ENCODE results near the gene CD96.

The CD96 gene

DNA sequence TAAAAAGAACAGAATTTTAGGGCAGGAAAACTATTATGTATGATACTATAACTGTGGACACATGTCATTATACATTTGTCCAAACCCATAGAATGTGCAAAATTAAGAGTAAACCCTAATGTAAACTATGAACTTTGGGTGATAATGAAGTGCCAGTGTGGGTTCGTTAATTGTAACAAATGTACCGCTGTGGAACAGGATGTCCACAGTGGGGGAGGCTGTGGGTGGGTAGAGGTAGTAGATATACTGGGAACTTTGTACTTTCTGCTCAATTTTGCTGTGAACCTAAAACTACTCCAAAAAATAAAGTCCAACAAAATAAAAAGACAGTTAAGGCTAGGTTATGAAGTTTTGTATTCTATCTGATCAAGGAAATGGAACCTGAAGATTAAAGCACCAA is 24.8 kb downstream of the CD96 start:
- no peak for DNase-seq

DNA sequence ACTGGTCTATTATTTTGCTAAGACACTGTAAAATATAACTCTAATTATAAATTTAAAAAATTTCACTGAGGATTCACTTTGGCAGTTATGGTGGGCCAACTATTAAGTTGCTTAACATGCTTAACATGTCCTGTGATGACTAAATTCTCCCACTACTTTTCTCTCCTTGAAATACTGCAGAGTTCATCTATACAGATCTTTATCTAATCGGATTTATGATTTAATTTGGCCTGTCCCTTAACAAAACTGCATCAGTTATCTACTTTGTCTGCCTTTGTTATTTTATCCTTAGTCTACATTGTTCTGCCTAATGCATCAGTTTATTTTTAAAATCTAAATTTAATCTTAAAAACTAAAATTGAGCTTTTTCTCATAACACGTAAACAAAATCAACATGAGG is 26.4 kb downstream of the CD96 start:
- DNase-seq = no peak

DNA sequence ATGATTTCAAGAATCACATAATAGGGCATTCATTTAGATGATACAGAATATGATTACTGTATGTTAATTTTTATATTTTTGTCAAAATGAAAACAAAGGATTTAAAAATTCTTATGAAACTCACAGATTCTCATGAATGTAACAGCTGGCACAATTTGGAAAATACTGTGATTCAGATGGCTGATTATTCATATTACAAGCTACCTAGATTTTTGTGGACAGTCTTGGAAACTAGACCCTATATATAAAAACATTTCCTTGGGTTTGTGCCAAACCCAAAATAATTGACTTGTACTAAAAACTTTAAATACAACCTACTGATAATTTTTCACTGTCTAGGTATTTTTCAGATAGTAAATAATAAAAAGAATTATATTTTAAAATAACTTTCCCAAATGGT is 26.9 kb downstream of the CD96 start:
- DNase-seq = no peak

DNA sequence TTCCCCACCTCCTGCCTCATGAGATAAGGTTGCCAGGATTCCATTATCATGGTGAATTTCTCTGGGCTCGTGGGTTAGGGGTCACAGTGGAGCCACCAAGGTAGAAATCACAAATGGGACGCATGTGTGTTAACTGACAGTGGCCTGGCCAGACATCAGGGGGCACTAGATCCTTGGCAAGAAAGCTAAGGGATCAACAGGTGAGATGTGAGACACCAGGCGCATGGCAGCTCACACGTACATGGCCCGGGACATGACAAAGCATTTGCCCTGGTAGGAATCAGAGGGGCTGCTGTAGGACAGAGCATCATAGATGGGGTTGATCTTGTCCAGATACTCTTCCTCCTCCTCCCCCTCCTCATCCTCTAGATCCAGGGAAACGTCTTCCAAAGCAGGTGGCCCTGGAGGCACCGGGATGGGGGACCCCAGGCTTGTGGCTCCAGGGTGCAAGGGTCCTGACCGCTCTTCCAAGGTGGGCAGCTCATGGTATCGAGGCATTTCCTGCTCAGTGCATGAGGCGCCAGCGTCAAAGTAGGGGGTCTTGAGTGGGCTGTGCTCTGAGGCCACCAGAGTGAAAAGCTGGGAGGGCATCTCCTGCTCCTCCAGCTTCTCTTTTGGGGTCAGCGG is 28.5 kb downstream of the CD96 start:
- DNase-seq = no peak

DNA sequence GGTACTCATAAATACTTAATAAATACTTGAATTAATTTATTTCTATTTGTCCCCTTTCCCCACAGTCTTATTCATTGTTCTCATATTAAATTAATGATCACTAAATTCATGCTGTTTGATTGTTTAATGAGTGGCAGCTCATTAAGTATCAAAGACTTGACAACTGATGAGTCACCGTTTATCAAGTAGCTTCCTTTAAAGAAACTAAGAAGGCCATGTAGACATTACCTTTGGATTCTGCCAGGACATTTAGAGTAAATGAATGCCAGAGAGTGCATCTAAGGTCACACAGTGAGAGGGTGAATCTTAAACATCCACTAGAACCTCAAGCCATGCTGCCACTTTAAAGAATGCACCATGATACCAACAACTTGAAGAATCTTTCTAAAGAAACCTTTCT is 29.3 kb downstream of the CD96 start:
- DNase-seq = no peak

DNA sequence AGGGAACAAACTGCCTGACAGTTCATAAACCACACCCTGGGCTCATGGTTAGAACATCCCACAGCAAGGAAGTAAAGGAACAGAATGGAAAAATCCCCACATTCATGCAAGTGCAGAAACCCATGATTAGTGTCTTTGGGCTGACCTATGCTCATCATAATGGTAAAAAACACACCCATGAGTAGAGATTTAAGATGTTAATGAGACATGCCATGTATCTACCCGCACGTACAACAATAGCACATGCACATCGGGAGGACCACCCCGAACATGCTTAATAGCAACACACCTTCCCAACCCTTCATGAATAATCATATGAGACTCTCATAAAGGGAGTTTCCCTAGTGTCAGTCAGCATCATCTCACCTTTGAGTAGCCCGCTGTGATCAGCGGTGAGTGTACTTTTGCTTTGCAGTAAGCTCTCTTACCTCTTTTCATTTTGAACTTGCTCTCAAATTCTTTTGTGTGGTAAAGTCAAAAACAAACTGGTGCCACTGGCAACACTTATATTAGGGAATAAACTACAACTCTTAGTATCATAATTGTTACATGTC is 30.0 kb downstream of the CD96 start:
- peak in 1 of 2 experiments; percentile 44 for DNase-seq

DNA sequence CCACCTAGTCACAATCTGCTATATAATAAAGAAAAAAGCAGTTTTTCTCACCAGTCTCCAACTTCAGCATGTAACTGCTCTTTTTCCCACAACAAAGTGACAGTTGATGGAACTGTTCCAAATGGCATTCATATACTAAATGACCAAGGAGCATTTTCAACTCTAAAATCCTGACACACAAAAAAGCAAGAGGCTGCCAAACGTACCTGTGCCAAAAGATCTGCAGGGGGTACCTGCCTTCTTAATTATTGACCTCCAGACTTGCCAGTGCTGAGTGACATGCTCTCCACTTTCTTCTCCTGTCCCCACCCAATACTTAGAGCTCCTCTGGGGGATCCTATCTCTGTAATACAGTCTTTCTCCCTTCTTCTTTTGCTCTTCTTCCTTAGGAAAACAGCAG is 35.1 kb downstream of the CD96 start:
- no peak for DNase-seq

DNA sequence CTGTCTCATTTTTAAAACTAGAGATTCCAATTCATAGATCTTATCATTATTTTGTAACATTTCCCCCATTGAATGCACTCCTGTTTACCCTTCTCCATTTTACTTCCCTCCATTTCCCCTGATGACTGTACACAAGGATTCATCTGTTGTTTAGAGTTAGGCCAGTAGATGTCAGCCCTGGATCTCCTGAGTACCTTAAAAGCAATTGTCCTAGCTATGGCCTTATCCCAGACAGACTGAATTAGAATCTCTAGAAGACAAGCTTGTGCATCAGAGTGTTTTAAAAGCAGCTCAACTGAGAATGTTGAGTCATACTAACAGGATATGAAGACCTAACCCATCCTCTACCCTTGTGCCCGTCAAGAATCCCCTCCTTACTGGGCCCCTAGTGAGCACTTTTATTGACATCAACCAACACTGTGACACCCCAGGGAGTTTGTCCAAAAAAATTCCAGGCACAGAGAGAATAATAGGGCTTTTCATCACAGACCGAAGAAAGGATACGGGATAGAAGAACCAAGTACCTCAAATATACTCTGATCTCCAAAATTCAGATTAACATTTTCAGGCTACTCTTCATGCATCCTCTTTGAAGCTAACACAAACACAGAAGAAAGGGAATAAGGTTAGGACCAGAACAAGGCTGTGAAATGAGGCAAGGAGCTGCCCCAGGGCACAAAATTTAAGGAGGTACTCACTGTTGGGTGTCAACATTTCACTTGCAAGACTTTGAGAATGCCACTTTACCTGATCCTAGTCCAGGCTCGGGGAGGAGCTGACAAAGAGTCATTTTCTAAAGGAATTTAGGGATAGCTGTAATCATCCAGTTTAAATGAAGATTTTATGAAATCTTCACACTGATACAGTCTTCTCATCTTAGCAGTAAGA is 36.0 kb downstream of the CD96 start:
- no peak for DNase-seq

DNA sequence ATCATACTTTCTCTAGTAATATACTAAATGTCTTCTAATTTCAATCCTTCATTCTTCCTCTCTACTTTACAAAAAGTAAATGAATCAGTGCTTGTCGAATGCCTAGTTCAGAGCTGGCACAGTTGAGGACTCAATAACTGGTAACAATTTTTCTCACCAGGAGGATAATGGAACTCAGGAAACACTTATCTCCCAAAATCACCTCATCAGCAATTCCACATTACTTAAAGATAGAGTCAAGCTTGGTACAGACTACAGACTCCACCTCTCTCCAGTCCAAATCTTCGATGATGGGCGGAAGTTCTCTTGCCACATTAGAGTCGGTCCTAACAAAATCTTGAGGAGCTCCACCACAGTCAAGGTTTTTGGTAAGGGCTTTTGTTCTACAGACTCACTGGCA is 36.9 kb downstream of the CD96 start:
- DNase-seq = no peak

DNA sequence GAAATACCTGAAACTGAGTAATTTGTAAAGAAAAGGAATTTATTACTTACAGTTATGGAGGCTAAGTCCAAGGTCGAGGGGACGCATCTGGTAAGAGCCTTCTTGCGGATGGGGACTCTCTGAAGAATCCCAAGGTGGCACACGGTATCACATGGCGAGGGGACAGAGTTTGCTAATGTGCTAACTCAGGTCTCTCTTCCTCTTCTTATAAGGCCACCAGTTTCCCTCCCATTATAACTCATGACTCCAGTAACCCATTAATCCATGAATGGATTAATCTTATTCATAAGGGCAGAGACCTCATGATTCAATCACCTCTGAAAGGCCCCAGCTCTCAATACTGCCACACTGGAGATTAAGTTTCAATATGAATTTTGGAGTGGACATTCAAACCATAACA is 37.5 kb downstream of the CD96 start:
- DNase-seq = no peak

DNA sequence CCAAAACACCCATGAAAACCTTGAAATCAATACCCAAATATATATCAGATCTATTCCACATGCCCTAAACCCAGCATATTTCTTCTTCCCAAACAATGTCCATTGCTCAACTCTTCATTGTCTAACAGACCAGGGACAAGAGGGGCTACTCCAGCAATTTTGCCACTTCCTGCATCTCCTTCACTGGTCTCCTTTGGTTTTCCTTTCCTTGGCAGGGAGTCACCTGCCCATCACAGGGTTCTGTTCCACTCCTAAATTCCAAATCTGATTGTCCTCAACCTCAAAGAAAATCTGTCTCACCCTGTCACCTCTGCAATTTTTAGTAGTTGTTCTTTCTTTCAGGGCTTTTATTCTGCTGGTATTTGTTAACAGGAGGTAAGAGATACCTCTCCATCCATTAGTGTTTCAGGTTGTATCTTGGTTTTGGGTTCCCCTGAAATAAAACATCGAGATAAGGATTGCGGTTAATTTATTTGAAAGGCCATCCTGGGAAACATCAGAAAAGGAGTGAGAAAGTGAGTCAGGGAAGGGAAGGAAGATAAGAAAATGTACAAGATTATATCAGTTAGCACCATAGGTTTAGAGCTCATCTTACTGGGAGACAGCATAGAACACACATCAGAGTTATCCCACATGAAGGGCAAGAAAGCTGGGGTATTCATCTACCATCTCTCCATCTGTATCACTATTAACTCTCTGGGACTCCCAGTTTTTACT is 39.6 kb downstream of the CD96 start:
- no peak for DNase-seq

DNA sequence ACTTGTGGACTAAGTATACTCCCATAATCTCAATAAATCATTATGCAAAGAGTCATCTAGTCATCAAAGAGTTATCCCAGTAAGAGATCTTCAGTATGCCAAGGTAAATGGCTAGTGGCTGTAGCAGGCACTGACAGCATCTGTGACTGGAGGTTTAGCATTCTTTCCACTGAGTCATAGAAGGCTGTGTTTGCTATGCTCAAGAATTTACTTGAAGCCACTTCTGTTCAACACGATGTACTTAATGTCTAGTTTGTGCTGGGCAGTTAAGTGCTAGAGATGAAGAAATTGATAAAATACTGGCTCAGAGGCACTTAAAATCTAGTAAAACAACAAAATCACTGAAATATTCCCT is 40.1 kb downstream of the CD96 start:
- no peak for DNase-seq

DNA sequence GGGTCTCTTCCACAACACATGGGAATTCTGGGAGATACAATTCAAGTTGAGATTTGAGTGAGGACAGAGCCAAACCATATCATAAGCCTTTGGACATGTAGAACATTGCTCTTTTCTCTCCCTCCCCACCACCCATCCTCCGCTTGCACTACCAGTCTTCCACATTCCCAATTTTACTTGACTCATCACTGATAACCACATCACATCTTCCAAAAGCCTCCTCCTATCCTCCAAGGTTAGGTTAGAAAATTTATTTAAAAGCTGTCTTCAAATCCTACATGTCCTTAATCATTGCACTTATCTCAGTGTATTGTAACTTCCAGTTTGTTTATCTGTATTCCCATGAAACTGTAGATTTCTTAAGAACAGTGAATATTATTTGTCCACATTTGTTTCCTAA is 42.7 kb downstream of the CD96 start:
- DNase-seq = no peak

DNA sequence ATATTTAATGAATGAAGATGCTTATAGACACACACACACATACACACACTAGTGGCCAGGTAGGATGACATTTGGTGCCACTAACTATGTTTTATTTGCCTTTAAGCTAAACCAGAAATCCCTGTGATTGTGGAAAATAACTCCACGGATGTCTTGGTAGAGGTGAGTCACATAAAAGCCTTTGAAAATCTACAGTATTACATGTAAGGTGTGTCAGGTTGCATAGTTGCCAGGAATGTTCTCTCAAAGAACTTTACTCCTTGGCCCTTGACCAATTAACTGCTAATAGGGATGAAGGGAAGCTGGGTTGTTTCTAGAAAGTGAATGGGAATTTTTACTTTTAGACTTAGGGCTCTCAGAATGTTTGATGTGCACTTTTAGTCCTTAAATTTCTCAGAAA is 43.2 kb downstream of the CD96 start:
- no peak for DNase-seq

DNA sequence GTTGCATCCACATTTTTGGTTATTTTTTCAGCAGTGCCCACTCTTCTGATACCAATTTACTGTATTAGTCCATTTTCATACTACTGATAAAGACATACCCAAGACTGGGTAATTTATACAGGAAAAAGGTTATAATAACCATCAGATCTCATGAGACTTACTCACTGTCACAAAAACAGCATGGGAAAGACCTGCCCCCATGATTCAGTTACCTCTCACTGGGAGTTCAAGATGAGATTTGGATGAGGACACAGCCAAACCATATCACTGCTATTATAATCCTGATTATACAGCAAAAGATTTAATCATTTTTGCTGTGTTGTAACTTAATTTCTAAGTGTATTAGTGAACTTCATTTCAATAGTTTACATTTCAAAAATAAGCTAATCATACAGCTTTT is 46.5 kb downstream of the CD96 start:
- DNase-seq = no peak

DNA sequence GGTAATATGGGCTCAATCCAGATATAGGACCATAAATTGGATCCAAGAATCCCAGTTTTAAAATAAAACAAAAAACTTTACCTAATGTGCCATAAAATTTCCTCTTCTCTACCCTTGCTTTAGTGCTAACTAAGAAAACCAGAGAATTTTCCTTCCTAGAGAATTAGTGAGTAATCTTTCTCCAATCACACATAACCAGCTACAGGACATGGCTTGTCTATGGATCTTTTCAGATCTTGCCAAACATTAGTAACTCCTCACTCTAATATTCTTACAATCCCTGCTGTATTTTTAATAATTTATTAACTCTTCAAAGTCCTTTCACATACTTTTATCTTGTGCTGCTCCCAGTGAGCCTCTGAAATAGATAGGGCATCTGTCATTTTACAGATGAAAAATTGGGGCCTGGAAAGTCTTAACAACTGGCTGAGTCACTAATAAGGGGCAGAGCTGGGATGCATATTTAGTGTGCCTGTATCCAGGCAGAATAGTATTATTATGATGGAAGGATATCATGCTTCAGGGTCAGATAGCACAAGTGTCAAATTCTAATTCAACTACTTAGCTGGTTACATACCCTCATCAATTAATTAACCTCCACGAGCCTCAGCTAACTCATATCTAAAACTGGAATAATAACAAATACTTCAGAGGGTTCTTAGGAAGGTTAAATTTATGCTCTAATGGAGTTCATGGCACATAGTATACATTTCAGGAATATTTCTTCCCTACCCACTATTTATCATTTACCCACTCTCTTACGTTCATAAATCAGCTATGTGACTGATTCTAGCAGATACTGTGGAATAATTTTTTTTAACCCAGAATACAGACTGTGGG is 47.5 kb downstream of the CD96 start:
- DNase-seq = no peak

DNA sequence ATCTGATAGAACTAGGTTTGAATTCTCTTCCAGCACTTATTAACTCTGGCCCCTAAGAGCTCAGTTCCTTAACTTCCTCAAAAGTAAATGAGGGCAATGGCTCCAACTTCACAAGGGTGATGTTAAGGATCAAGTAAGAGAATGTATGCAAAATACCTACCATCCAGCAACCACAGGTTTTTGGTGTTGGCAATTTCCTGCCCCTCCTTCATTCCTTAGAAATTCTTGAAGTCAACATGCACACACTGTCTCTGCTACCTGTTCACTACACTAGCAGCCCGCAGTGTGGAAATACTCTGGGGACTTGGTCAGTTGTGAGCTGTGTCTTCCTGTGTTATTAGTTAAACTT is 48.1 kb downstream of the CD96 start:
- DNase-seq = no peak

DNA sequence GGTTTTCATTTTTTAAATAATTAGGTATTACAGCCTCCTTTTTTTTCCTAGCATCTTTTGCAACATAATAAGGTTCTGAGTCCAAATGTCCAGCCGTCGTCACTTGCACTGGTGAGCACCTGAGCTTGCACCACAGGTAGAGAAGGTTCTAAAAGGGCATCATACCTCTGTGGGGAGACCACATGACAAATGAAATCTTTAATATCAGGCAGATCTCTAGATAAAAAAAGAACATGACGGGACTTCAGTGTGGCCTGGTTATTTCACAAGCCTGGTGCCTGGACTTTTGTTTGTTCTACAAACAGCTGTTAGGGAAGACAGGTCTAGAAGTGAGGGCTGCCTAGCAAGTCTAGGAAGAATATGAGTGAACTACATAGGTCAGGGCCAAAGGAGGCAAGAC is 49.6 kb downstream of the CD96 start:
- no peak for DNase-seq

DNA sequence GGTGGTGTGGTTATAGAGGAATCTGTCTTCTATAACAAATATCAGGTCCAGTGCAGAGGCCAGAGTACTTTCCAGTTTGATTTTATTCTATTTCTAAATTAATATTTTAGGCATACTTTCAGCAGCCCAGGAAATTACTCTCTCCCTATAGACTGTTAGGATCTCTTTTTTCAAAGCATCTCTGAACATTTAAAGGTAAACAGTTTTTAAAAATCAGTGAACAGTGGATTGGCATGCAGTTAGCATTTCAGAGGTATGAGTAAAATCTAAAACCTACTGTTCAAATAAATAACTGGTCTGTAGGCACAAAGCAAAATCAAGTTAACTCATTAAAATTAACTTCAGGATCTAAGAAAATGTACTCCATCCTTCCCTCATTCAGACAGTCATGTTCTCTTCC is 50.1 kb downstream of the CD96 start:
- DNase-seq = no peak

DNA sequence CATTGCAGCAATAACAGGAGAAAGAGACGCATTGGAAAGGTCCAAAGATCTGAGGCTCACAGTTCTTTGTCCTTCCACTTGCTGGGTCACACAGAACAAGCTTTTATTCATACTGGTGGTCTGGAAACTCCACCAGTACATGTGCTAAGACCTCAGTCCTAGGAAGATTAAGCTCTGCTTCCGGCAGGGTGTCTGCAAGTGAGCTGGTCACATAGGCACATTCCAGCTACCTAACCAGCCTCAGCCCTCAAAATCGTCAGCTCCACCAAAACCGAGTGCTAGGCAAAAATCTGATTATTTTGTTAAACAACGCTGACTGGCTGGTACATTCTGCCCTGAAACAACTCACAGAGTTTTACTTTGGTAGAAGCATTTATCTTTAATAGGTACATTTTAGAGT is 50.9 kb downstream of the CD96 start:
- DNase-seq = no peak

DNA sequence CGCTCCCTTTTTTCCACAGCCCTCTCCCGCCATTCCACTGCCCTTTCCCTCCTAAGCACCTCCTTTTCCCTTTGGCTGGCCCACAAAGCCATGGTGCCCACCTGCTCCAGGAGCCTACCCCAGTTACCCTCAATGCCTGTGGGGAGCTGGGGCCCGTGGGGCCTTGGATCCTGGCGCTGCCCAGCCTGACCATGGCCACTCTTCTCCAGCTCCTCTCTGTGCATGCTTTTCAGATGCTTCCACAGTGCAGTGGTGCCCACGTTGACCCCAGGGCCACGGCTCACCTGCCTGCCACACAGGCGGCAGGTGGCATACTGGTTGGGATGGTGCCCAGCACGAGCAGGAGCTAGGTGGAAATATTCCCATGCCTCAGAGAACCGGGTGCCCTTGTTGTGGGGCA is 51.7 kb downstream of the CD96 start:
- no peak for DNase-seq

DNA sequence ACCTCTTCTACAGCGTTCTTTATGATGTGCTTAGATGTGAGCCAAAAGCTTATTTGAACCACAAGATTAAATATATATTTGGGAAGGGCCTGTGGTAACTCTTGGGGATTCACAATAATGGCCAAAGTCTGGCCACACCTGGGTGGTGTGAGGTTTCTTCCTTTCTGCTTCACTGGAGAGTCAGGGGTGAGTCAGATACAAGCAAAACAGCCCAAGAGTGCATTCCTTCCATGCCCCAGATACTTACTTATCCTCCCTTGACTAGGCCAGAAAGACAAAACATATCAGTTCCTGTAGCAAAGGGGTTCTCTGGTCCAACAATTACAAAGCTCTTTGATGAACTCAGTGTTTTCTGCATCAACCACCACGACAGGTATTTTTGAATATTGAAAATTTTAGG is 52.2 kb downstream of the CD96 start:
- no peak for DNase-seq

DNA sequence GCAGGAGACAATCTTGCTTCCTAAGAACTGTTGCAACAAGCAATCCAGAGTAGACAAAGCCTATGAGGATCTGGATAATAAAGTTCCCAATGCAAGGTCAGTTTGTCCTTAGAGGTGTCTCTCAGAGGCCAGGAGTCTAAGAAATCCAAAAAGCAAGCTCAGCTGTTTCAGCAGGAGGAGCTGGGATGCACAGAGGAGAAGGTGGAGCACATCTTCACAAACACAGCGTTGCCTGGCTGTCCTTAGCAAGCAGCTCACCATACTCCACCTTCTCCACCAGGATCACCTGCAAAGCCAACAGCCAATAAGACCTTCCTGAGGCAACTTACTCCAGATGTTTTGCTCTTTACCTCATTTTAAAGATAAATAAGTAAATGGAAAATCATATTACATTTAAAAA is 52.8 kb downstream of the CD96 start:
- DNase-seq = no peak
